IPS DF 19.7 (cell line): ENCODE data around the gene CALML3.
"Not testable (repeated sequence)": the region's sequence is repeated elsewhere in the genome, so short reads cannot be mapped to it uniquely, and the experiment has no call there.

ENCODE experiments used
- DNase-seq: peaks from one replicate; pipeline ENCODE4 v3.0.0-alpha.2; 2013; ENCODE audit warnings: low read depth, low spot score

CALML3 gene

DNA sequence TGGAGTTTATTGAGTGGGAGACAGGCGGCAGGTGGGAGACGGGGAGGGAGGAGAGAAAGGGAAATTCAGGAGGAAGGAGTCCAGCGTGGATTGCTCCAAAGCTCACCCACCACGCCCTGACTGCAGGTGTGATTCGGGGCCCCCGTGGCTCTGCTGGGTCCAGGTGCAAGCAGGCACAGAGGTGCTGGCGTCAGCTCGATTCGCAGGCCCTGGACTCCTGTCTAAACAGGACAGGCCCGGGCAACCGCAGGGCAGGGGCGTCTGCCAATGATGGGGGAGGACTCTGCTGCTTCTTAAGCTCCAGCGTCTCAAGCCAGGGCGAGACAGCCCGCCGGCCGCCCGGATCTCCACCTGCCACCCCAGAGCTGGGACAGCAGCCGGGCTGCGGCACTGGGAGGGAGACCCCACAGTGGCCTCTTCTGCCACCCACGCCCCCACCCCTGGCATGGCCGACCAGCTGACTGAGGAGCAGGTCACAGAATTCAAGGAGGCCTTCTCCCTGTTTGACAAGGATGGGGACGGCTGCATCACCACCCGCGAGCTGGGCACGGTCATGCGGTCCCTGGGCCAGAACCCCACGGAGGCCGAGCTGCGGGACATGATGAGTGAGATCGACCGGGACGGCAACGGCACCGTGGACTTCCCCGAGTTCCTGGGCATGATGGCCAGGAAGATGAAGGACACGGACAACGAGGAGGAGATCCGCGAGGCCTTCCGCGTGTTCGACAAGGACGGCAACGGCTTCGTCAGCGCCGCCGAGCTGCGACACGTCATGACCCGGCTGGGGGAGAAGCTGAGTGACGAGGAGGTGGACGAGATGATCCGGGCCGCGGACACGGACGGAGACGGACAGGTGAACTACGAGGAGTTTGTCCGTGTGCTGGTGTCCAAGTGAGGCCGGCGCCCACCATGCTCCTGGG, at the start of gene CALML3:
Gene CALML3, plus strand, starts transcription at position 321 of the 920 bp plus-strand sequence. Its CDS starts 125 bp downstream, at position 446.
- no peak for DNase-seq

- not testable (repeated sequence) for DNase-seq
Measured at GRCh38 chr10:5475088-5475487, 49.7 kb upstream of the CALML3 start.

GRCh38 chr10:5475974-5476807, 48.6 kb upstream of the CALML3 start:
- not testable (repeated sequence) for DNase-seq

DNA sequence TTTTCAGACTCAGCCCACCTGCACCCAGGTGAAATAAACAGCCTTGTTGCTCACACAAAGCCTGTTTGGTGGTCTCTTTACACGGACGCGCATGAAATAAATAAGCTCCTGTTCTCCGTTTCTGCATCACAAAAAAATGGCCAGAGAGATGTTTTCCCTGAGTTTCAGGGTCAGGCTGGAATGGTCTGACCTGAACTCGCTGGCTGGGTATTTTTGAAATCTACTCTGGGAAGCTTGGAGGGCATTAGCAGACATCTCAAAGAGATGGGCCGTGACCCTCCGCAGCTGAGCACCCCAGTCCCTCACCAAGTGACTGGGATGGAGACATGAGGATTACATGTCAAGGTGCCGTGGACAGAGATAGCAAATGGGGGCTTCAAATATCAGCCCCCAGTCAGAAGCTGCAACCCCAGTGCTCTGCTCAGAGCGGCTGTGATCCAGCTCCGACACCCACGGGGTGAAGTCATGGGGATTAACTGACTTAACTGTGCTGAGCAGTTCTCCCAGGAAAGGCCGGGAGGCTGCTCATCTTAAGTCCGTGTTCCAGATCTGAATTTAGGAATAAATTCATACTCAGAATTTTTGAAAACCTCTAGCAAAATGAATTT, 47.7 kb upstream of the CALML3 start:
- DNase-seq = no peak

DNA sequence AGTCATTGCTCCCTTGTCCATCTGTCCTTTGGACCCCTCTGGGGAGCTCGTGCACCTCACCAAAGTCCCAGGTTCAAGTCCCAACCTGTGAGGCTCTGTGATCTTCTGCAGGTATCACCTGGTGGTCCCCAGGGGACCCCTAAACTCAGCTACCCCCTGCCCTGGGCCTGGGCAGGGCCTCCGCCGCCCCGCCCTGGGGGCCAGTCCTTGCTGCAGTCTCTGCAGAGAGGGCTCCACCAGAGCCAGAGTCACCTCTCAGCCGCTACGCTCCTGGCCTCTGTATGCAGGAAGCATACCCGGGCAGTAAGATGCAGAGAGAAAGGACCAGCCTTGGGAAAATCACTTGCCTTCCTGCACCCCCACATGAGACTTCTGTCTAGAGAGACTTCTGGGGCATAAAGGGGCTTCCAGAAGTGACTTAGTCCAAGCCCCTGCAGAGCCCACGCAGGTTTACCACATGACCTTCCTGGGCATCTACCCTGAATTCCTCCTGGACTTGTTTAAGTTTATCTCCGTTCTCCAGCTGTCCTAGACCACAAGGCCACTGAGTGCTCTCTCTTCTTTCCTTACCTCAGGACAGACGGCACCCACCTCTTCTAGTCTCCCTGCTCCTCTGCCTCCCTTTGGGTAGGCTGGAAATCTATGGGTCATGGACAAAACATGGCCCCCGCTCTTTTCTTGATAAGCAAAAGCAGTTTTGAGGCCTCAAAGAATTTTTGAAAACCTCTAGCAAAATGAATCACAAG, 46.6 kb upstream of the CALML3 start:
- DNase-seq = no peak

GRCh38 chr10:5478694-5479305, 46.0 kb upstream of the CALML3 start:
- no peak for DNase-seq

DNA sequence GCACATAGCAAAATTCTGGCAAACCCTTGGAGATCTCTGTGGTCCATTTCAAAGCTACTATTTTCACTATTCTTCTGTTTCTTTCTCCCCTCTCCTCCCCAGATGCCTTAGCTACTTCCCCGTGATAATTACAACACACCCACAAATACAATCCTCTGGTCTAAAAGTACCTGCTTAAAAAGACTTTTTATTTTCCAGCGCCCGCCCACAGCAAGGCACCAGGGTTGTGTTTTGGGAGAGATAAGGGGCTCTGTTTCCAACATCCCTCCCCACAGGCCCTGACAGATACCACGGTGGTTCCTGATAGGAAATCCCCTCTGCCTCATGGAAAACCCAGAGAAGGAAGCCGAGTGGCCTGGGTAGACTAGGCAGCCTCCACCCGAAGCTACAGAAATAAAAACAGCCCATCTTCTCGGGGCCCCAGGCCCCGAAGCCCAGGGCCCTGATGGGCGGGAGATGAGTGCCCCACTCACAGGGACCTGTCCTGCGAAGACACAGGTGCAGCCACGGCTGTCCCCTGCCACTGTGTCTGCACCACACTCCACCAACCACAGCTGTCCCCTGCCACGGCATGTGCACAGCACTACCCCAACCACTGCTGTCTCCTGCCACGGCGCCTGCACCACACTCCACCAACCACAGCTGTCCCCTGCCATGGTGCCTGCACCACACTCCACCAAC, 45.1 kb upstream of the CALML3 start:
- DNase-seq = no peak

GRCh38 chr10:5480162-5480941, 44.4 kb upstream of the CALML3 start:
- DNase-seq = no peak

DNA sequence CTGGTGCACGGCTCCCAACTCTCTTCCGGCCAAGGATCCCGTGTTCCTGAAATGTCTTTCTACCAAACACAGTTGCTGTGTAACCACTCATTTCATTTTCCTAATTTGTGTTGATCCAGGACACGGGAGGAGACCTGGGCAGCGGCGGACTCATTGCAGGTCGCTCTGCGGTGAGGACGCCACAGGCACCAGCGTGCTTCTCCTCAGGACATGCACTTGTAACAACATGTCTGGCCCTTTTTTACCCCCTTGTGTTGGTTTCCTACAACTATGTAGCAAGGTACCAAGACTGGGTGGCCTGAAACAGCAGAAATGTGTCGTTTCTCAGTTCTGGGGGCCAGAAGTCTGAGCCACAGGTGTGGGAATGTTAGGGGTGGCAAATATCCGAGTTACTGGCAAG, 43.6 kb upstream of the CALML3 start:
- no peak for DNase-seq

DNA sequence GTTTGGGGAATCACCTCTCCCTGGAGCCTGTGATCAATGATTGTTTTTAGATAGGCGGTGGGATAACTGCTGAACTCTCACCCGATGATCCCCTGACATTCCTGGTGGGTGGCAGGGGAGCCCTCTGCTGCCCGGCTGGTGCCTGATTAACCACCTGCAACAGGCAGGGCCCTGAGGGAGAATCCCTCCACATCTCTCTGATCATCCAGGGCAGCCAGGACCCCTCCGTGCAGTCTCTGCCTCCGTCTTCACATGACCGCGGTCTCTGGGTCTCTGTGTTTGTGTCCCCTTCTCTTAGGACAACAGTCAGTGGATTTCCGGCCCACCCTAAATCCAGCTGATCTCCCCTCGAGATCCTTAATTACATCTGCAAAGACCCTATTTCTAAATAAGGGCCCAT, 42.7 kb upstream of the CALML3 start:
- DNase-seq = no peak

DNA sequence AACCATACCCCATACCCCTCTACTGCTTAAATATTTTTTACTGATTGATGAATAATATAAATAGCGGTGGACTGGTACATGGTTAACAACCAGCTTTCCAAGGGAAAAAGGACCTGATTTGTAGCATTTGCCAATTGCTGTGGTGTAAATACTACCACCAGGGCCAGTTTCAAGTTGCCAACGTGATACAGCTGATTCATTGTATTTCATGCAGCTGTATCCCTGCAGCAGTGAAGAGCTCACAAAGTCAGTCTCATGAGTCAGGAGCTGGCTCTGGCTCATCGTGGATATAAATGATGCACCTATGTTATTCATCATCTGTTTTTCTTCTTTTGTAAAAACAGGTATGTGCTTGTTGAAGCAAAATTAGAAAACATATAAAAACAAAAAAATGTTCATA, 40.6 kb upstream of the CALML3 start:
- no peak for DNase-seq

DNA sequence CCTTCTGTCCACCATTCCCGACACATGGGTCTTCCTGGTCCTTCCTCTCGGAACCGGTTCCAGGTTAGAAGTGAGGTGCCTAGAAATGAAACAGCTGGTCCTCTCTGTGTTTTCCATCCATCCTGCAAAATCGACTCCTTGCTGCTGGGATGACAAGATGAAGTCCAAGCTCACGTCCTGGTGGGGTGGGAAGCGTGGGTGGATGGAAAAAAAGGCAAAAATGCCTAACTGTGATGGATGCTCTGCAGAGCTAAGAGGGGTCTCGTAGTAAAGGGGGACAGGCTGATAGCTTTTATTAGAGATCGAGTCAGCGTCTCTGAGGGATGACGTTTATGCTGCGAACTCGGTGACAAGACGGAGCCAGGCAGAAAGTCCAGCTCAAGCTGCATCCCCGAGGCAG, 39.5 kb upstream of the CALML3 start:
- DNase-seq = no peak

- DNase-seq = no peak
Measured at GRCh38 chr10:5485948-5486852, 38.6 kb upstream of the CALML3 start.

DNA sequence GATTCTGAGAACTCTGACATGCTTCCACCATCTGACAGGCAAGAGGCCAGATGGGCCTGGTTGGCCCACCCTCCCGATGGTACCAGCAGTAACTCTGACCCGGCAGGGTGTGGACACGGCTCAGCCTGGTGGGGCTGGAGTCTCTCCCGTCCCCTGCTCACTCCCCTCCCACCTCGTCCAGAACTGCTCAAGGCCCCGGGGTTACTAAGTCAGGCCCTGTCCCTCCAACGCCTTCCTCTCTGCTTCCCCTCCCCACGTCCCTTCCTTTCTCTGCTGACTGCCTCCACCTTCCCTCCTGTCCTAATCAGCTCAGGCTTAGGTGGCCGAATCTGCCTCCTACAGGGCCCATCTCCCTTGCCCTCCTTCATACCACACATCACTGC, 37.9 kb upstream of the CALML3 start:
- DNase-seq = no peak

GRCh38 chr10:5488272-5489161, 36.2 kb upstream of the CALML3 start:
- DNase-seq = no peak

GRCh38 chr10:5490032-5490431, 34.7 kb upstream of the CALML3 start:
- DNase-seq = no peak

GRCh38 chr10:5490698-5491464, 33.9 kb upstream of the CALML3 start:
- no peak for DNase-seq
